HK-2 (cell line): ENCODE measurements around the gene UBASH3A.
"Not testable (repeated sequence)": the region's sequence is repeated elsewhere in the genome, so short reads cannot be mapped to it uniquely, and the experiment has no call there.

Experiments used
- DNase-seq: peaks from one replicate; pipeline ENCODE4 v3.0.0-alpha.2; 2018; ENCODE audit not compliant: unreplicated experiment

Gene UBASH3A

DNA sequence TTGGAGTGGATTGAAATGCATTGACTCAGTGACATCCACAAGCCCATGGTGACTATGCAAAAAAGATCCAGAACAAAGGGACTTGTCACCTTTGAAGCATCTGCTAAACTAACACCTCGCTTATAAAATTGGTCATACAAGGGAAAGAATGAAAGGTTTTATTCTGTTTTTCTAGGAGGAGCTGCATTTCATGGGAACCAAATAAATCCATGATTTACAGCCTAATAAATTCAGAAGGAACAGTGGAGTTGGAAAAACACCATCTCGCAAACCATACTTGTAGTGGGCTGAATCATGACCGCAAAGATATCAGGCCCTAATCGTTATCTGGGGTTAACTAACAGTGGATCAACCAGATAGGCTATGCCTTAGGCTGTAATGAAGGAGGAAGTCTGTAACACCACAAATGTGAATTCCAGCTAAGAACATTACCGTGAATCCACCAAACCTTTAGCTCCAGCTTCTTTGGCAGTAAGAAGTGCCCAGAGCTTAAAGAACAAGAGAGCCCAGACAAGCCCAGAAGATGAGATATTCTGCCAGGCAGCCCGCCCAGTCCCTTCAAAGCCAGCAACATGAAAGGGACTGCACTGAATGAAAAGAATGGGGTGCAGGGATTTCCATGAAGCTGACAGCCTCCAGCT is 64.9 kb downstream of the UBASH3A start:
- DNase-seq = no peak

DNA sequence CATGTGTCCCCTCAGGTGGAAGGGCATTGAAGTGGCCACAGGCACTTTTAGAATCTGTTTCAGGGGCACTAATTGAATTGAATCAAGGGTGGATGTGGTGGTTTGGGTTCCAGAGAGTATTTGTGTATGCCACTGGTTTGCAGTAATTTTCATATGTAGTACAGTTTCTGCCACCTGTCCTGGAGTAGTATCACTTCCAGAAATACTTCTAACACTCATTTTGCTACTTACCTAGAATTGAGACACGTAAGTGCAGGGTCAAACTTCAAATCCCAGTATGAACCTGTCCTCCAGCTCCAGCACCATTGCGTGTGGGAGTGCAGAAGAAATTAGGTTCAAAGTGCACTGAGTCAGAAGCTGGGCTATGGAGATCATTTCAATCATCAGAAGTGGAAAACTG is 65.6 kb downstream of the UBASH3A start:
- DNase-seq = no peak

DNA sequence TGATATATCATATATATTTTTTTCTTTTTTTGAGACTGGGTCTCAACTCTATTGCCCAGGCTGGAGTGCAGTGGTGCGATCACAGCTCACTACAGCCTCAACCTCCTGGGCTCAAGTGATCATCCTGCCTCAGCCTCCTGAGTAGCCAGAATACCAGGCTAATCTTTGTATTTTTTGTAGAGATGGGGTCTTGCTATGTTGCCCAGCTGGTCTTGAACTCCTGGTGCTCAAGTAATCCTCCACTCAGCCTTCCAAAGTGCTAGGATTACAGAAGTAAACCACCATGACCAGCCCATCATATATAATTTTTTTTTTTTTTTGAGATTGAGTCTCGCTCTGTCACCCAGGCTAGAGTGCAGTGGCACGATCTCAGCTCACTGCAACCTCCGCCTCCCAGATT is 66.0 kb downstream of the UBASH3A start:
- not testable (repeated sequence) for DNase-seq

DNA sequence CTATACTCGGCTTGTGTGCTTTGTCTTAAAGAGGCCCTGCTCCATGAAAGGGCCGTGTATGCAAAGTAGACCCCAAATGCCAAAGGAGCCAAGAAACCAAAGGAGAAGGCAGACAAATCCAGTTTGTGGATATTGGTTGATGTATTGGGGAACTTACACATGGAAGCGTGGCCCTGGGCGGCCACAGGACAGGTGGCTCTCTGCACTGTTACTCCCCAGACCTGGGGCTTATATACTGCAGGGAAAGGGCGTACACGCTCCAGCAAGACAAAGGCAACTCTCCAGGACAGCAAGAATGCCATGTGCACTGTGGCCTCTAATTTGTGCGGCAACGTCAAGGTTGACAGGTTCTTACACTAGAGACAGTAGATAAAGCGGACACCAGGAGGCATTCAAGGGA is 67.5 kb downstream of the UBASH3A start:
- no peak for DNase-seq

DNA sequence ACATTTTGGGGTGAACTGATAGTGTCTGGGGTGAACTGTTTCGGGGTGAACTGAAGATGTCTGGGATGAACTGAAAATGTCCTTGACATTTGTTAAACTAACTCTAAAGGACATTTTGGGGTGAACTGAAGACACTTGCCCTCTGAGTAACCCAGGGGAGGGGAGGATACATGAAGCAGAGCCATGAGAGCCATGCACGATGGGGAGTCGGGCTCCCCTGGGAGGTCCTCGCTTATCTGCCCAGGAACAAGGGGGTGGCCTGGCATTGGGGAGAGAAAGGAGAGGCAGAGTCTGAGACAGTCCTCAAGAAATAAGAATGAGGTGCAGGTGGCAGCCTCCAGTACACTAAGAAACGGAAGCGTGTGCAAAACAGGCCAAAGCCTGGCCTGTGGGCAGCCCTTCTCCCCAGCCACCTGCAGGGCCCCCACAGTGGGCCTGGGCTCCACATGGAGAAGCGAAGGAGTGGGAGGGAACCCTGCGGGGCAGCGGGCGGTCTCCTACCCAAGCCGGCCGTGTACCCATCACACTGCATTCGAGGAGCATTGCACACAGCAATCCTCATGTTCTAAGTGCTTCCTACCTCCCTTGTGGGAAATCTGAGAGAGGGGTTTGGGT is 68.1 kb downstream of the UBASH3A start:
- no peak for DNase-seq

DNA sequence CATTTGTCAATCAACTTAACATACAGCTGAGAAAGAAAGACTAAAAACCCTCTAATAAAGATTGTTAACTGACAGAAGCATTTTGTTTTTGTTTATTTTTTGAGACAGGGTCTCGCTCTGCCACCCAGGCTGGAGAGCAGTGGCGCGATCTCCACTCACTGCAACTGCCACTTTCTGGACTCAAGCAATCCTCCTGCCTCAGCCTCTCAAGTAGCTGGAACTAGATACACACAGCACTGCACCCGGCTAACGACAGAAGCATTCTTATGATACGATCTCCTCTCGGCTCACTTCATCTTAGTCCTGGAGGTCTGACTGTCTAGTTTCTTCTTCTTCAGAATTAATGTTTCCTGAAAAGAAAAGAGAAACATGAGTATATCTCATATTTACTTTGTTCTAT is 68.8 kb downstream of the UBASH3A start:
- no peak for DNase-seq

DNA sequence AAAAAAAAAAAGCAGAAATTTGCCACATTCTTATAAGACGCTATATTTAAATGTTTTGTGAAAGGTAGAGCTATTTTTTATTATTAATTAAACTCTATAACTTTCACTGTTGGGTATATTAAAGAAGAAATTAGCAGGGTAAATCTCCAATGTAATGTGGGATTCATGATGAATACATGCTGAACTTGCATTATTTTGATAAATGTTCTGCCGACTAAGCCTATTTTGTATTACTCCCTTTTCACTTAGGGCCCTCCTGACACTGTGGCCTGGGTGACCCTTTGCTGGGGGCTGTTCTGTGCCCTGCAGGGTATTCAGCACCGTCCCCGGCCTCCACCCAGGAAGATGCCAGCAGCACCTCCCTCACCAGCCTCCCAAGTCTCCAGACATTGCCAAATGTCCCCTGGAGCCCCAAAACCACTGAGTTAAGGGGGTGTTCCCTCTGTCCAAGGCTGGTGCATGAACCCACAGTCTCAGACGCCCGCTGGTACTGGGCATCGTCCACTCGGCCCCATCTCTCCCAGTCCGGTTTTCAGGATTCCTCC is 69.9 kb downstream of the UBASH3A start:
- no peak for DNase-seq

DNA sequence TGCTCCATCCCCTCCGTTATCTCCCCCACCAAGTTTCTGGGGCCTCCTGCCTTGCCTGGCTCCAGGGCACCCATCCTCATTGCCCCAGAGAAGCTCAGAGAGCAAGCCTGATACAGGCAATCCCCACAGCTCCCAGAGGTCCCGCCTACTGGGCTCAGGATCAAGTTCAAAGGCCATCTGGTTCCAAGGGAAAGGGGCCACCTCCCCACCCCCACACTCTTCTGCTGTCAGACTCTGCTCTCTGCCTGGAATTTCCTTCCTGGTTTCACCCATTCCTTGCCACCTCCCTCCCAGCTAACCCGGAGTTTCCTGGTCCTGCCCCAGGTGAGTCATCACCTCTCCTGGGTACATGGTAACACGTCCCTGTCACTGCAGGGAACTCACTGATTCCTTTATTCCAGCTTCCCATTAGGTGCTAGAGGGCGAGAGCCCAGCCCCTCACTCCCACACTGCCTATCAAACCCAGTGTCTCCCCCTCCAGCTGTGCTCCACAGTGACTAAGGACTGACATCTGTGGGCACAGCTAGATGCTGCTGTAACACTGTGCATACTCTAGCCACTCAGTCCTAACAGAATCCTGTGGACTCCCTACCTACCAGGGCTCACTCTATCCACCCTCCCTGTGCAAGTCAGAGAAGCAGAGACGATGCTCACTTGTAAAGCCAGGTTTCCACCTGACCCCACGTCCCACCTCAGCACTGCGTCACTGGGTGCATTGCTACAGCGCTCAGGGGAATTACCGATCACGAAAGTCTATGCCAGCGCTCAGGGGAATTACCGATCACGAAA is 70.5 kb downstream of the UBASH3A start:
- peak; percentile 55 for DNase-seq

DNA sequence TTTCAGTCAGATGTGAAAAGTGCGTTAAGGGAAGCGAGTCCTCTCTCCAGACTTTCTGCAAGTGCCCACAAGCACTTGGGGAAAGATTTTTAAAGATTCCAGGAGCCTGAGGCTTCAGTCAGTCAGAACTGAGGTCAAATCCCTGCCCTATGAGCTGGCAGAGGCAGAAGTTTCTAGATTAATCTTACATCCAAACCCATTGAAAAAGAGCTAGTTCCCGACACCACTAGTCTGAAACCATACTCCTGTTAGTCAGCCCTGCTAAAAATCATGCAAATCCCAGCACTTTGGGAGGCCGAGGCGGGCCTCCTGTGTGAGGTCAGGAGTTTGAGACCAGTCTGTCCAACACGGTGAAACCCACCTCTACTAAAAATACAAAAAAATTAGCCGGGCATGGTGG is 71.3 kb downstream of the UBASH3A start:
- DNase-seq = no peak

DNA sequence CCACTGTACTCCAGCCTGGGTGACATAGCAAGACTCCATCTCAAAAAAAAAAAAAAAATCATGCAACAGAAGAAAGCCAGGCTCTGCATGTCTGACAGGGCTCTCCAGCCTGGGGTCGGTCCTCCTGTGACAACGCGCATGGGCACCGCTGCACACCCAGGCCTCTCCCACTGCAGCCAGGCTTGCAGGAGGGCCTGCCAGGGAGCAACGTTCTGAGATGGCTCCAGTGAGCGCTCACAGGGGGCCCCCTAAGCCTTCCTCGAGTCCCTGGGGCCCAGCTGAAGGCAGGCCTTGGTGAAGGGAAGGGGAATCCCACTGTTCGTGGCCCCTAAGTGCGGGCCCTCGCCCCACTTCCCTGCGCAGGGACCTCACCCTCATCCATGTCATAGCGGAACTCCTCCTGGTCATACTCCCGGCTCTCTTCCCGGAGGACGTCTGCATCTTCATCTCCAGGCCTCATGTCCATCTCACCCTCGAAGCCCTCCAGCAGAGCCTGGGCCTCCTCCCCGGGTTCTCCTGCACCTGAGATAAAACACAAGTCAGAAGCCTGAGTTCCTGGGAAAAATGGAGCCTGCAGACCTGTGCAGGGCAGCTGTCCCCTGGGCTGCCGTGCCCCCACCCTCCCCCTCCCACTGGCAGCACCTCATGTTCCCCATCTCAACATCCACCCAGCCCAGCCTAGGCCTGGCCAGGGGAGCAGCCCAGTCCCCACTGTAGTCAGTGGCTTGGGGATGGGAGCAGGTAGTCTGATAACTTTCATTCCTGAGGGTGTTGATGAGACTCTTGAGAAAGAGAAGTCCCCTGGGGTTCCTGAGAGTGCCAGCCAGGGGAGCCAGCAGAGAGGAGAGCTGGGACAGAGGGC is 72.1 kb downstream of the UBASH3A start:
- no peak for DNase-seq

DNA sequence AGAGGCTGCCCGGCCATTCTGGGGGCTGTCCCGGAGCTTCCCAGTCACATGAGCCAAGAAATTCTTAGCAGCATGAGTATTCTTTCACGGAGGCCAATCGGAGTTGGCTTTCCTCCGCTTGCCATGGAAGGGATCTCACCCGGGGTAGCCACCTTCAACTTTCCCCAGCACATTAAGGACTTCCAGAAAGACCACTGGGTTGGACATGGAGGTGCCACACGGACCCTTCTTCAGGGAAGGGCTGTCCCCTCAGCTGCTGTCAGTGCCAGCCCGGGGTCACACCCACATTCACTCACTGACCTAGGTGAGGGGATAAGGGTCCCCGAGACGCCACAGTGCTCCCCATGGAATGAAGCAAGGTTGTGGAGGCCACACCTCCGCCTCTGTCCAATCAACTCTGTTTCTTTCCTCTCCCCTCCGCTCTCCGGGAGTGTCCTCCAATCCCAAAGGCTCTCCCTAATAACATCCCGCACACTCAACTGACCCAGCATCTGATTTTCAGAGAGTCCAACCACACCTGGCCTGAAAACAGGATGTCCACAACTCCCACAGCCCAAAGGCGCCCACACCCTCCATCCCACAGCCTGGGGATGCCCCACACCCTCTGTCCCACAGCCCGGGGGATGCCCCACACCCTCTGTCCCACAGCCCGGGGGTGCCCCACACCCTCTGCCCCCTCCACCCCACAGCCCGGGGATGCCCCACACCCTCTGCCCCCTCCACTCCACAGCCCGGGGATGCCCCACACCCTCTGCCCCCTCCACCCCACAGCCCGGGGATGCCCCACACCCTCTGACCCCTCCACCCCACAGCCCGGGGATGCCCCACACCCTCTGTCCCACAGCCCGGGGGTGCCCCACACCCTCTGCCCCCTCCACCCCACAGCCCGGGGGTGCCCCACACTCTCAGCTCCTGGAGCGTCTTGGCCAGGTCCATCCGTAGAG is 73.0 kb downstream of the UBASH3A start:
- no peak for DNase-seq

DNA sequence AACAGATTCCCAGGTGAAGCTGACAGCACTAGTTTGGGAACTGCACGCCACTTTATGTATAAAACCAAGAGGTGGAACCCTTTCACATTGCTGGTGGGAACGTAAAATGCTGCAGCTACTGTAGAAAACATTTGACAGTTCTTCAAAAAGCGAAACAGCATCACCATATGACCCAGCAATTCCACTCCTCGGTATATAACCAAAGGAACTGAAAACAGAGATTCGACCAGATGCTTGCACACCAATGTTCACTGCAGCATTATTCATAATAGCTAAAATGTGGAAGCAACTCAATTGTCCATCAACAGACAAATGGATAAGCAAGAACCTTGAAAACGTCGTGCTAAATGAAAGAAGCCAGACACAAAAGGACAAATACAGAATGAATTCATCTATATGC is 74.8 kb downstream of the UBASH3A start:
- DNase-seq = no peak

DNA sequence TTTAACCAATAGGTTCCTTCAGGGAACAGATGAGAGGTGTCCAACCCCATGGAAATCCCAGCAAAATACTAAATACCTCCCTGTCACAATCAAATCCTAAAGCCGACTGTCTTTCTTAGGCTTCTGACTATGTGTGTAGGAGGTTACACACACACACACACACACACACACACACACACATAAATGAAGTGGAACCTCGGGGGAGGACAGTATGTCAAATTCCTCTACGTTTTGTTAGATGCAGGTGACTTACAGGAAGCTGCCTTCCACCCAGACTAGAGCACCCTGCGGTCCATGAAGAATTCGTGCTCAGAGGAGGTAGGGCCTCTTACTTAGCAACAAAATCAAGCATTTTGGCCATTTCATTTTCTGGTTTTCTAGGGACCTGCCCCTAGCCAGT is 75.9 kb downstream of the UBASH3A start:
- DNase-seq = no peak

DNA sequence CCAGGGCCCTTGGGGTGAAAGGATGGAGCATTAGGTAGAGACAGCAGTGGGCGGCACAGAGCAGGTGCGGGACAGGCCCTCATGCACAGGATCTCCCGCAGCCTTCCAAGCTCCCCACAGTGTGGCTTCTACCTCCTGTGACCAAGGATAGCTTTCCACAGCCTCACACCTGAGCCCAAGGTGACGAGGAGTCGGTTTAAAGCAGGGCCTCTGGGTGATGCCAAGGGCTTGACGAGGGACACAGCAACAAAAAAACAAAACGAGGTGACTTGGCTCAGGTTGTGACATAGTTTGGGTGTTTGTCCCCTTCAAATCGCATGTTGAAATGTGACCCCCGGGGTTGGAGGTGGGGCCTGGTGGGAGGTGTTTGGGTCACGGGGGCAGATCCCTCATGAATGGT is 77.0 kb downstream of the UBASH3A start:
- no peak for DNase-seq

DNA sequence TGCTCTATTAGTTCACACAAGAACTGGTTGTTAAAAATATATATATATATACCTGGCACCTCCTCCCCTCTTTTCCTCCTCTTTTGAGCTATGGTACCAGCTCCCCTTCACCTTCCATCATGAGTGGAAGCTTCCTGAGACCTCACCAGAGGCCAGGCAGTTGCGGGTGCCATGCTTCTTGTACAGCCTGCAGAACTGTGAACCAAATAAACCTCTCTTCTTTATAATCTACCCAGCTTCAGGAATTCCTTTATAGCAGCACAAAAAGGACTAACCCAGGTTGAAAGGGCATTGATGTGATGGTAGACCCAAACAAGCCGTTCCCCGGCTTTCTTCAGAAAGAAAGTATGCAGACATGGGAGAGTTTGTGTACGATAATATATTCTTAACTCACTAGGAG is 77.5 kb downstream of the UBASH3A start:
- no peak for DNase-seq

DNA sequence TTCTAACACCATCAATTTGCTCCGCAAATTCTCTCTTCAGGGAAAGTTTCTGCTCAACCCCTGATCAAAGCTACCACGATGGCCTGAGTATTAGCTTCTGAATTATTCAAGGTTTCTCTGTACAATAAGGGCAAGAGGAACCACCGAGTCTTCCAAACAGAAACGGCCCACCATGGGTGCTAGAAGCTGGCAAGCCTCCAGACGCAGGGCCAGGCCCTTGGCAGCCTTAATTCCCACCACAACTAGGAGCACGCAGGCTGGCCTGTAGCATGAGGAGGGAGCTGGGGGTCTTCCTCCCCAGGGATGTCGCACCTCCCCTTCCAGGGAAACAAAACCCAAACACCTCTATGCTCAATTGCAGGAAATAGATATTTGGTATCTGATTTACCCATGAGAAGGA is 81.3 kb downstream of the UBASH3A start:
- DNase-seq = no peak

DNA sequence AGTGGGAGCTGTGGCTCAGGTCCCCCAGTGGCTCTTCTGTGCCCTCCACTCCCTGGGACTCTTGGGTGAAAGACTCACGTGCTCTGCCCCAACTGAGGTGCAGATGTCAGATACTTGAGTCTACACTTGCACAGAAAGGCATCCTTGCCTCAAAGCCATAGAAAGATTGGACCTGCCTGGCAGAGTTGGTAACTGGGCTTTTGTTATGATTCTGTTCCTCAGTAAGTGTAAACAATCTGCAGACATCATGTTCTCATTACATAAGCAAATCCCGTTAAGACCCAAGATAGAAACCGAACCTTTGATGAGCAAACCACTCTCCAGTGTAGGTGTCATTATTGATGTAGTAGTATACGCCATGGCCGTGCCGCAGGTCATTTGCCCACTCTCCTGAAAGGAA is 82.4 kb downstream of the UBASH3A start:
- no peak for DNase-seq

DNA sequence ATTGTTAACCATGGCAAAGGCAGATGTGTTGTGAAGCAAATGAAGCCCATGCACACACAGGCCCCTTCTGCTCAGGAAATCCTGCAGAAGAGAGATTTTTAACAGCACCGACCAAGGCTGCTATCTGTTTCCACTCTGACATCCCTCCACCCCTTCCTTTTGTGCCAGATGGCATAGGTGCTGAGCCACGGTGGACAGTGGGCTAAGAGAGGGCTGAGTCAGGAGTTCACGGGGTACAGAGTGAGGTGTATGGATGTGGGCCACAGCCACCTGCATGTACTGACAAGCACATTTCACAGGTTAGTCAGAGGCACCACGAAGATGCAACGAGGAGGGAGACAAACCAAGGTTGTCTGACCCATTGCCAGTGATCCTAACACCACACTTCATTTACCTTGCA is 82.8 kb downstream of the UBASH3A start:
- no peak for DNase-seq

DNA sequence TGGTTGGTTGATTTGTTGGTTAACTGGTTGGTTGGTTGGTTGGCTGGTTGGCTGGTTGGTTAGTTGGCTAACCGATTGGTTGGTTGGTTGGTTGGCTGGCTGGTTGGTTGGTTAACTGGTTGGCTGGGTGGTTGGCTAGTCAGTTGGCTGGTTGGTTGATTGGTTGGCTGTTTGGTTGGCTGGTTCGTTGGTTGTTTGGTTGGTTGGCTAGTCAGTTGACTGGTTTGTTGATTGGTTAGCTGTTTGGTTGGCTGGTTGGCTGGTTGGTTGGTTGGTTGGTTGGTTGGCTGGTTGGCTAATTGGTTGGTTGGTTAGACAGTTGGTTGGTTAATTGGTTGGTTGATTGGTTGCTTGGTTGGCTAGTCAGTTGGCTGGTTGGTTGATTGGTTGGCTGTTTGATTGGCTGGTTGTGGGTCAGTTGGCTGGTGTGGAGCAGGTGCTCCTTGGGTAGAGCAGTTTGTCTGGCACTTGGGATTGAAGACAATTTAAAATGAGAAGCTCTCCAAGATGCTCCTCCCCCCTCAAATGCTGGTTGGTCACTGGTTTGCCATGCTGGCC is 85.4 kb downstream of the UBASH3A start:
- DNase-seq = no peak

DNA sequence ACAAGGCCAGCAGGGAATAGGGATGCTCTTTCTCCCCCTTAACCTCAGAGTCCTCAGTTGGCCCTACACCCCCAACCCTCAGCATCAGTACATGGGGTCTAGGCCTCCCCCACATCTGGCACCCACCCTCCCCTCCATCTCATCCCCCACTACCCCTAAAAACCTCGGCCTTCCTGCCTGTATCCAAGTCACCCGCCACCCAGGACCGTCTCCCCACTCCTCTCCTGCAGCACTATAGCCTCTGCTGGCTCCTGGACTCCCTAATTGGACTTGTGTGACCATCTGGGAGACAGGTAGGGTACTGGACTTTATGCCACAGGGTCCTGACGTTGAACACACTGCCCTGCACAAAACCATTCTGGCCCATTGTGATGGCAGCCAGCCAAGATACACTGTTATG is 86.3 kb downstream of the UBASH3A start:
- no peak for DNase-seq

DNA sequence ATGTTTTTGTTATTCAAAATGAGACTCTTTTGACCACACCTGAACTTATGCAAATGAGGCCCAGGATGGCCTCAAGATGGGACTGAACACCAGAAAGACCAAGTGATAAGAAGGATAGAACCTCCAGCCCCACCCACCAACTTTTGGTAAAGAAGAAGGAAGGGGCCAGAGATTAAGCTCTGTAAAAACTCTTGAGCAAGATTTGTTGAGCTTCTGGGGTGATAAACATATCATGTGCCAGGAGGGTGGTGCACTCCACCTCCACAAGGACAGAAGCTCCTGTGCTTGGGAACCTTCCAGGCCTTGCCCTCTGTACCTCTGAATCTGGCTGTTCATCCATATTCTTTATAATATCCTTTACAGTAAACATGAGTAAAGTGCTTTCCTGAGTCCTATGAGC is 87.0 kb downstream of the UBASH3A start:
- no peak for DNase-seq
